ENCODE measurements around the gene SLFN14. TPM values are rescaled to one million over a fixed set of nuclear protein-coding genes. Genes with fewer than 3 reads are reported as not detected.

Gene SLFN14
- total RNA-seq (2014; rRNA removed; shearing (Covaris generic)), result not detected in 2 replicates

DNA sequence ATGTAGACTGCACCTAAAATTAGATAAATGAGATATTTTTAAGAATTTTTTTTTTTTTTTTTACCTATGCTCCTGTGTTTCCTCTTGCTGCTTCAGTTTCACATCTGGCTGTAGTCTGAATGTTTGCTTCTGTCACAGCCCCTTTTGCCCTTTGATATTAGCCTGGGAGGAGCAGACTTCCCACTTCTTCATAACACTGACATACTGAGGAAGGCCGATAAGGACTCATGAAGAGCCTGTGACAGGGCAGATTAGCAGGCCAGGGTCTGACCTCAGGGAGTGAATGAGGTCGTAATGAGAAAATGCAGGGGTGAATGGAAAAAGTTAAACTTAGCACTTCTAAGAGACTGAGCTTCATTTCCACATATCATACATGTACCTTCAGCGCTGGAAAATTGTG, at the start of gene SLFN14:
Gene SLFN14 (minus strand): TSS at position 117 of the 400 bp plus-strand sequence. CDS start 2,757 bp downstream, outside the sequence.
- no peaks in the 10 kb centered on the region for H3K4me1 ChIP-seq
- H3K27me3 ChIP-seq, result peaks cover 13% of the 10 kb centered on the region
- no peak within 1 kb of the TSS for H3K27ac ChIP-seq
- H3K4me3 ChIP-seq, result no peak within 1 kb of the TSS
- DNase-seq, result no peak
- H3K9me3 ChIP-seq (replicated peaks), result no peaks in the 10 kb centered on the region
- no peaks in the 10 kb centered on the region for H3K36me3 ChIP-seq

DNA sequence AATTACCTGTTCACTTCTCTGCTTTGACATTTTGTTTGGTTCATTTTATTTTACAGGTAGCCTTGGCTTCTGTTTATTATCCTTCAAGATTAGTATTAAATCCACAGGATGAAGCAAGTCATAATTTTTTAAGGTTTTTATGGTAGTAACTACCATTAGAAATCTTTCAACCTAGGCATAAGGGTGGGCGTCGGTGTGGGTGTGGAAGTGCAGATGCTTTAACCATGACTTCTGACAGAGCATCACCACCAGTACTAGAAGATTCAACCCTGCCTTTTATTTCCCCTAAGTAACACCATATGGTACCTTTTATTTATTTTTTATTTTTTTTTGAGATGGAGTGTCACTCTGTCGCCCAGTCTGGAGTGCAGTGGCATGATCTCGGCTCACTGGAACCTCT, 49.2 kb upstream of the SLFN14 start:
- Histone ChIP-seq H3K36me3 (peaks cover 38% of the 10 kb centered on the region), H3K4me3 (no peak overlapping the region), H3K27me3 (no peaks in the 10 kb centered on the region), H3K9me3 (replicated peaks) (no peaks in the 10 kb centered on the region), H3K27ac (no peak overlapping the region), H3K4me1 (no peaks in the 10 kb centered on the region)
- no peak for DNase-seq

DNA sequence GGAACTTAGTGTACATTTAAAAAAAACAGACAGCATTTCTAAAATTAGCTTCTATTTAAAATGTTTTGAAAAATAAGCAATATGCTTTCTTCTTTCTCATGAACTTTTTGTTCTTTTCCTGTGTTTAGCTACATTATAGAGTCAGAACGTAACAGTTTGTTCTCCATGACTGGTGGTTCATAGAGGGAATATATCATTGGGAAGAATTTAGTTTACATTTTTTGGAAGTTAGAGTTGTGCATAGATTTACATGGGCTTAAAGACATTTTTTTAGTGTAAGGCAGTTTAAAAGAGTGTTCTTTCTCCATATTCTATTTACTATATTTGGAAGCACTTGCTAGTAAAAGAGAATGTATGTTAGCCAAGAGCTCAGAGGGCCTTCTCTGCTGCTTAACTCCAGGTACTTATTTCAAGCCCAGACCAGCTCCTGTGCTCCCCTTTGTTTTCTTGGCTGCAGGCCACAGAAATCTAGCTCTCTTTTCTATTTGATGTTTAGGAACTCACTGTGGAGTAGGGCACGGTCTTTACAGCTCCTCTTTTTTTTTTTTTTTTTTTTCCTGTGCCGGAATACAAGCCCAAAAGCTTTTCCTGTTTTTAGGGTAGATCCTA, 46.7 kb upstream of the SLFN14 start:
- H3K4me1 ChIP-seq, result no peaks in the 10 kb centered on the region
- H3K36me3 ChIP-seq, result peaks cover 39% of the 10 kb centered on the region
- no peak overlapping the region for H3K4me3 ChIP-seq
- H3K27me3 ChIP-seq, result no peaks in the 10 kb centered on the region
- no peak for DNase-seq
- no peaks in the 10 kb centered on the region for H3K9me3 ChIP-seq (replicated peaks)
- no peak overlapping the region for H3K27ac ChIP-seq

DNA sequence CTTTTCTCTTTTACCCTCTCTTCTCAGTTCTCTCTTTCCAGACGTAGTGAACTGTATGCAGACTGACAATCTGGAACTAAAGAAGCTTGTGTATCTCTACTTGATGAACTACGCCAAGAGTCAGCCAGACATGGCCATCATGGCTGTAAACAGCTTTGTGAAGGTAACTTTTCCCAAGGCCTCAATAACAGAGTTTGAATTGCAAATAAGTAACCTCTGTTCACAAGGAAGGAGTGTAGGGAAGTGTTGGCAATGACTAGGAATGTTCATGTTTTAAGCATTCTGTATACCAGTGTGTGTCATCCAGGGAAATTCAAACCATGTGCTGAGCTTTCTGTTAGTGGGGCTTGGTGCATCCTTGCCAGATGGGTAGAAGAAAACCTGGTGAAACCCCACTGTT, 45.1 kb upstream of the SLFN14 start:
- no peak overlapping the region for H3K27ac ChIP-seq
- H3K9me3 ChIP-seq (replicated peaks), result no peaks in the 10 kb centered on the region
- no peaks in the 10 kb centered on the region for H3K4me1 ChIP-seq
- H3K27me3 ChIP-seq, result no peaks in the 10 kb centered on the region
- DNase-seq, result no peak
- H3K36me3 ChIP-seq, result peaks cover 47% of the 10 kb centered on the region
- no peak overlapping the region for H3K4me3 ChIP-seq

DNA sequence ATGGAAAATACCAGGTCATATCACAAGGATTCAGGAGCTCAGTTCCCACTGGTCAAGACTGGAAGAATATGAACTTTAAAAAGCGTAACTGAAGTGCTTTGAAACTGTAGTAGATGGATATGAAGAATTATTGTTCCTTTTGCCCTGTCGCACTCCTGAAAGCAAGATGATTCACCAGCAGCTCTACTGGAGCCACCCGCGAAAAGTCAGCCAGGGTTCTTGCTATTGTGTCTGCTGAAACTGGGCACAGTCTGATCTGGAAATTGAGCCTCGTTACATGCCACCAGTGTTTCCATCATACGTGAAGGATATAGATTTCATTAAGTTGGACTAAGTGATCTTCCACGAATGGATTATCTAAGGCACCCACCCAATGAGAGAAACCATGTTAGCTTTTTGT, 43.1 kb upstream of the SLFN14 start:
- Histone ChIP-seq H3K9me3 (replicated peaks) (no peaks in the 10 kb centered on the region), H3K4me3 (no peak overlapping the region), H3K36me3 (peaks cover 44% of the 10 kb centered on the region), H3K27me3 (no peaks in the 10 kb centered on the region), H3K27ac (no peak overlapping the region), H3K4me1 (no peaks in the 10 kb centered on the region)
- DNase-seq, result no peak

DNA sequence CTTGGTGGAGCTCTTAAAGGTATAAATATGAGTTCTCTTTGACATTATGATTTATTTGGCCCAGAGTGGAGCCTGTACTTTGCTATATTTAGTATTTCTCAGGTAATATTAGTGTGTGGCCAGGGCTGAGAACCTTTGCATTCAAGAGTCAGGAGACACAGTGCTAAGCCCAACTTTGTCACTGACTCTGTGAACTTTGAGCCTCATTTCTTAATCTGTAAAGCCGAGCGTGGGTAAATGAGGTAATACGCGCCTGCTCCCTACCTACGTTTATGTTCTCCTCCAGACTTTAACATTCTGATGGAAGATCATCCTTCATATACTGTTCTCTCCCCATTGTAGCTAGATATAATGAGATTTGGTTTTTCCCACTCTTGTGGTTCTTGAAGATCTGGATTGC, 37.0 kb upstream of the SLFN14 start:
- peaks cover 53% of the 10 kb centered on the region for H3K36me3 ChIP-seq

DNA sequence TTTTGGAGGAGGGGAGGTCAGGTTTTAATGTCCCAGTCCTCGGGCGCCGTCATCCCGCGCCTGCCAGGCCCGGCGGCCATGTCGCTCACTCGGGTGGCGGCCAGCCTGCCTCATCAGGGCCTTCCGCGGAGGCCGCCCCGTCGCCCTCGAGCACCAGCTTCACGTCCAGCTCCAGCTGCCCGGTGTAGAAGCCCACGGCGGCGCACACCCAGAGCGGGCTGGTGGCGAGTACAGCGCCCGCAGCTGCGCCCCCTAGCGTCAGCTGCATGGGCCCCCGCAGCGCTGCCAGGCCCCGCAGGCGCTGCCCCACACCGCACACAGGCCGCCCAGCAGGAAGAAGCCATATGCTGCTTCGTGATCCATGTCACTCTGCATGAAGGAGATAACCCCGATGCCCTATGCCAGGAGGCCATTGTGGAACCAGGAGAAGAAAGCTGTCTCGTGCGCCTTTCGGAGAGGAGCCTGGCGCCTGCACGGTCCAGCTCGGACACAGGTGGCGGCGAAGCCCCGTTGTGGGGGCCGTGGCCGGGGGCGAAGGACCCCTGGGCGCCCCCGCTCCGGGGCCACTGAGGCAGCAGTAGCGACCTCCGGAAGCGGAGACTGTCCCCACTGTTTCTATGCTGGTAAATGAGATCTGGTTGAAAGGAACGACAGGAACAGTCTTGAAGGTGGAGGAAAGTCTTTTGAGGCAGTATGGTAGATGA, 36.1 kb upstream of the SLFN14 start:
- H3K9me3 ChIP-seq (replicated peaks), result no peaks in the 10 kb centered on the region
- H3K27ac ChIP-seq, result no peak overlapping the region
- H3K27me3 ChIP-seq, result no peaks in the 10 kb centered on the region
- no peaks in the 10 kb centered on the region for H3K4me1 ChIP-seq
- no peak overlapping the region for H3K4me3 ChIP-seq
- no peak for DNase-seq
- H3K36me3 ChIP-seq, result peaks cover 48% of the 10 kb centered on the region

More for the DNA sequence above, 37.0 kb upstream of the SLFN14 start:
- Histone ChIP-seq H3K4me1 (no peaks in the 10 kb centered on the region), H3K27me3 (no peaks in the 10 kb centered on the region), H3K9me3 (replicated peaks) (no peaks in the 10 kb centered on the region), H3K4me3 (no peak overlapping the region), H3K27ac (no peak overlapping the region)
- no peak for DNase-seq

DNA sequence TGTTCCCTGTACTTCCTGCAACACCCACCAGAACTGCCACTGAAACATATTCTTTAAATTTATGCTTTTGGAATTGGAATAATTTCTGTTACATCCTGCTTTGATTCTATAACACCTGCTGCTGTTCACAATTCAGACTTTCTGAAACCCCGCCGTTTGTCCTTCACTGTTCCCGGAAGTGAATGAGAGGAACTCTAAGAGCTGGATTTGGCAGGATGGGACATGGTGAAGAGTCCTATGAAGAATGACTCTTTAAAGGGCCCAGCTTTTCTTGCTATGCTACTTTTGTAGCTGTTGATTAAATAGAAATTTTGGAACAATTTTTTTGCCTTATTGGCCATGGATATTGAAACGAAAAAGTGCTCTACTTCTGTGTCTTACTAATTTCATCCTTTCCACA, 35.5 kb upstream of the SLFN14 start:
- peaks cover 48% of the 10 kb centered on the region for H3K36me3 ChIP-seq

DNA sequence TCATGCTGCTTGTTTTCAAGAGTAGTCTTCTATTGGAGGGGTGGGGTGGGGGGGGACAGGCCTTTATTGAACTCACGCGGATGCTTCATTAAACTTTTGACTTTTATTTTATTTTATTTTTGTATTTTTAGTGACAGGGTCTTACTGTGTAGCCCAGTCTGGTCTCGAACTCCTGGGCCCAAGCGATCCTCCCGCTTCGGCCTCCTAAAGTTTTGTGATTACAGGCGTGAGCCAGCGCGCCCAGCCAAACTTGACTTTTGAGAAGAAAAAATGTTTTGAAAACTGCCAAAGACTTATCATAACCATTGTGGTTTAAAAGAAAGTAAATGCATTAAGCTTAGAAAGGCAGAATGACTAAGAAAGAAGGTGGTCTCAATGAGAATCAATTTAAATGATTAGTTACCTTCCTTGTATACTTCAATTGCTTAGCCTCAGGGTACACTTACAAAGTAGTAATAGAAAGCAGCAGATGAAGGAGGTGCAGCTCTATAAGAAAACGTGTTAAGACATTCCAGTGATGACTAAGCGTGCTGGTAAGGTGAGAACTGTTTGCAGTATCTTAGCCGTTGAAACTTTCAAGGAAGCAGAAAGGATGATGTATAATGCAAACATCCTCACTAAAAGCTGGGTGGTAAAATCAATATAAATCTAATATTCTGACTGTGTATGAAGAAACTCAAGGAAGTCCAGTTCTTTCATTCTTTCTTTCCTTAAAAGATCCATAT, 27.7 kb upstream of the SLFN14 start:
- no peaks in the 10 kb centered on the region; the same call in 1 of the 2 replicates for H3K36me3 ChIP-seq
- peaks cover 13% of the 10 kb centered on the region for H3K4me1 ChIP-seq
- H3K27me3 ChIP-seq, result no peaks in the 10 kb centered on the region
- H3K9me3 ChIP-seq (replicated peaks), result no peaks in the 10 kb centered on the region
- DNase-seq, result no peak
- peak overlapping the region; percentile 94 for H3K4me3 ChIP-seq
- H3K27ac ChIP-seq, result no peak overlapping the region; the same call in 1 of the 2 replicates

More for the DNA sequence above, 35.5 kb upstream of the SLFN14 start:
- no peak overlapping the region for H3K4me3 ChIP-seq
- no peaks in the 10 kb centered on the region for H3K9me3 ChIP-seq (replicated peaks)
- no peak for DNase-seq
- no peak overlapping the region for H3K27ac ChIP-seq
- H3K4me1 ChIP-seq, result no peaks in the 10 kb centered on the region
- H3K27me3 ChIP-seq, result no peaks in the 10 kb centered on the region

DNA sequence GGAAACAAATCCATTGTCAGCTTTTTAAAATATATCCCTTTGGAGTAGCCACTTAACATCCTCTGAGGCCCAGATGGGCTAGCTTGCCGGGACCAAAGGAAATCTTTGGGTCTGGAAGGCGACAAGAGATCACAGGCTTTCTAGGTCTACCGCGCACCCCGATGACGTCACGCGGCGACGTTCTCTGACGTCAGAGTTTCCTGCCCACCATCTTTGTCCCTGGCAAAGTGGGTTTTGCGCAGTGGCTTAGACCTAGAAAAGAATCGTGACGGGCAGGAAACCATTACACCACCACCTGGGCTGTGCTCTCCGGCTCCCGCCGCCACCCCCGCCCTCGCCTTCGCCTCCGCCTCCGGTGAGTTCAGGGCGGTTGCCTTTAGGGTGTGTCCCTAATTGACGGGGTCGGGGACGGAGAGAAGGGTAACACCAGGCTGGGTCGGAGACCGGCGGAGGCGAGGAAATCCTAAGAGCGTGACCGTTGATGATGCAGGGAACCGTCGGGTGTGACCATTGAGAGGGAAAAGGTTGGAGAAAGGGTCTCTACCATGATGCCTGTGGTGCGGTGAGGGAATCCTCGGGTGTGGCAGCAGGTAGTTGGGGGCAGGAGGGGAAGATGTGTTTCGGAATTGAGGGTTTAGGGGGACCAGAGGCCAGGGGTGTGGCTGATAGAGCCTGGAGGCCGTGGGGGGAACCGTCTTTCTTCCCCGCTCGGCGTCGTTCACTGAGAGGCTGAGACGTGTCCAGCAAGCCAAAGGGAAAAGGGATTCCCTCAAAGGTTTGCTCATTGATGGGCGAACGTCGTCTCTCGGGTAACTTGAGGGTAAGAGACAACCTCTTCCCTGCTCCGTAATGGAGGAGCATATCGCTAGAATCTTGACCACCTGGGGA, 26.7 kb upstream of the SLFN14 start, which contains the start of gene AP2B1:
Gene AP2B1 (plus strand): TSS at position 249 of the 888 bp plus-strand sequence. CDS start 6,709 bp downstream, outside the sequence.
- Histone ChIP-seq H3K4me3 (peak within 1 kb of the TSS; percentile 94), H3K27ac (peak within 1 kb of the TSS; percentile 94), H3K9me3 (replicated peaks) (no peaks in the 10 kb centered on the region), H3K36me3 (no peaks in the 10 kb centered on the region; the same call in 1 of the 2 replicates), H3K4me1 (peaks cover 13% of the 10 kb centered on the region), H3K27me3 (no peaks in the 10 kb centered on the region)
- peak; percentile 94 to 98 for DNase-seq

DNA sequence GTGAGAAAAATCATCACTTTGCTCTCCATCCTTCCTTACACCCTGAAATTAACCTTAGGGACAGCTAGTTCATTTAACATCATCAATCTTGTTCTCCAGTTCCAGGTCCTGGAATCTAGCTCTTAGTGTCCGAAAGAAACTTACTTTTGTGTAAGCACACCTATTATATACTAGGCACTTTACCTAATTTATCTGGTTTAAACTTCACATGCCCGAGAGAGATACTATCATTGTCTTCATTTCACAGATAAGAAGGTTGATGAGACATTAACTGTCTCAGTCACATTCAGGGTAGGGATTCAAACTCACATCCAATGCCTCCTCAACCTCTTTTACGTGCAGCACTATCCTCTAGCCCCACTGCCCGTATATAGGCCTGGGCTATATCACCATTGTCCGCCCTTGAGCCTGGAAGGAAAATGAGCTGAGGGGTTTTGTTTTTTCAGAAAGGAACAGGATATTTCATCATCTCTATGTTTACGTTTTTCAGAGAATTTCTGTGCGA, 26.0 kb upstream of the SLFN14 start:
- H3K36me3 ChIP-seq, result no peaks in the 10 kb centered on the region; the same call in 1 of the 2 replicates
- H3K4me1 ChIP-seq, result peaks cover 13% of the 10 kb centered on the region
- no peak for DNase-seq
- peak overlapping the region; percentile 94 for H3K4me3 ChIP-seq
- no peaks in the 10 kb centered on the region for H3K27me3 ChIP-seq
- no peaks in the 10 kb centered on the region for H3K9me3 ChIP-seq (replicated peaks)
- peak overlapping the region; percentile 94 for H3K27ac ChIP-seq

DNA sequence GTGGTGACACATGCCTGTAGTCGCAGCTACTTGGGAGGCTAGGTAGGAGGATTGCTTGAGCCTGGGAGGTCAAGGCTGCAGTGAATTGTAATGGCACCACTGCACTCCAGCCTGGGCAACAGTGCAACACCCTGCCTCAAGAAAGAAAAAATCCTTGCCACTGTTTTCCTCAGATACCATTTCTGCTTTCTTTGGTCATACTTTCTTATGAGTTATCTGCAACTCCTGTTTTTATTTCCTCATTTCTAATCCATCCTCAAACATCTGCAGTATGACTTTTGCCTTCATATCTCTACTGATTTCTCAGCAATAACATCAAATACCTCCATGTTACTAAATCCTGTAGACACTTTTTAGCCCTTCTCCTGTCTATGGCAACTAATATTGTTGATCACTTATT, 23.4 kb upstream of the SLFN14 start:
- Histone ChIP-seq H3K36me3 (no peaks in the 10 kb centered on the region), H3K27ac (no peak overlapping the region), H3K27me3 (no peaks in the 10 kb centered on the region), H3K4me3 (no peak overlapping the region), H3K9me3 (replicated peaks) (no peaks in the 10 kb centered on the region), H3K4me1 (peaks cover 6% of the 10 kb centered on the region)
- DNase-seq, result no peak

DNA sequence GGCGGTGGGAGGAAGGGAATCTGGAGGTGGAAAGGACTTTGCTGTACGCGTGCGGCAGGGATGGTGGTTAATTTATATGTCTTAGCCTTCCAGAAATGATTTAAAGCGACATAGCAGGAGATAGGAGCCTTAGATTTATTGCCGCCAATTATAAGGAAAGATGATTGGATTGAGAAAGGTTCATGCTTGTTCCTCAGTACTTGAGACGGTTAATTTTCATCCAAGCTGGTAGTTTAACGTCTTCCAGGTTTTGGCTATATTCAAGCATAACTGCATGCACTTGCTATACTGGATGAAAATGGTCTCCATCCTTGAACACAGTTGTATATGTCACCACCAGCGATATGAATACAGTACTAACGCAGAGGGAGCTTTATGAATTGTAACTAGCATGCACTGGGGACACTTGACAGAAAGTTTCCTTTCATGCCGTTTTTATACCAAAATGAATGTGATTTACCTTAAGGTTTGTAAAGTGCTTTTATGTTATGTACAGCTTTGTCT, 18.4 kb upstream of the SLFN14 start:
- H3K36me3 ChIP-seq, result peaks cover 3% of the 10 kb centered on the region; the same call in 1 of the 2 replicates
- H3K27ac ChIP-seq, result peak overlapping the region; percentile 54
- no peaks in the 10 kb centered on the region for H3K27me3 ChIP-seq
- H3K4me3 ChIP-seq, result peak overlapping the region; percentile 76
- no peaks in the 10 kb centered on the region for H3K9me3 ChIP-seq (replicated peaks)
- DNase-seq, result no peak
- no peaks in the 10 kb centered on the region for H3K4me1 ChIP-seq
